HT1080 (cell line): ENCODE data around the gene EEFSEC. TPM values are rescaled to one million over a fixed set of nuclear protein-coding genes. Genes with fewer than 3 reads are reported as not detected.

ENCODE experiments used
- DNase-seq: peaks from one replicate; pipeline ENCODE4 v3.0.0-alpha.2; 2015; ENCODE audit warnings: low read depth
- polyA plus RNA-seq, 2 experiments: library from polyadenylated mRNA; depleted of rRNA; stranded (reverse); fragments of >200 nt; gene quantifications; 2 replicates each; pipeline ENCODE4 v1.2.3, GENCODE V29; 2015
- total RNA-seq: library from RNA; depleted of rRNA; stranded (reverse); fragments of >200 nt; shearing (Covaris generic); gene quantifications from 2 replicates; pipeline ENCODE4 v1.2.3, GENCODE V29; 2014; rRNA removed

Gene EEFSEC
- total RNA-seq = 8.6 and 12.3 TPM in 2 replicates
- polyA plus RNA-seq (2015; cell fraction: cytosol; rRNA removed) = 20.8 and 24.2 TPM in 2 replicates
- 21.5 and 24.9 TPM in 2 replicates for polyA plus RNA-seq (2015; cell fraction: nucleus; rRNA removed)

GRCh38 chr3:128153156-128154041 is at the start of gene EEFSEC:
Gene EEFSEC, plus strand, starts transcription at chr3:128153481. Its CDS starts 27 bp downstream, at chr3:128153508.
- DNase-seq = peak; percentile 70

GRCh38 chr3:128107834-128108233 is 45.4 kb upstream of the EEFSEC start:
- DNase-seq = no peak

GRCh38 chr3:128111147-128111546 is 42.1 kb upstream of the EEFSEC start:
- DNase-seq = no peak

- peak; percentile 93 for DNase-seq
Observed at GRCh38 chr3:128112357-128112968, 40.8 kb upstream of the EEFSEC start.

- no peak for DNase-seq
Observed at GRCh38 chr3:128113817-128114794, 39.2 kb upstream of the EEFSEC start.

GRCh38 chr3:128122013-128122412 is 31.3 kb upstream of the EEFSEC start:
- no peak for DNase-seq

- DNase-seq = no peak
Observed at GRCh38 chr3:128123156-128123537, 30.1 kb upstream of the EEFSEC start.

GRCh38 chr3:128123538-128124368 is 29.5 kb upstream of the EEFSEC start, which contains the start of gene RUVBL1:
Gene RUVBL1, minus strand, starts transcription at chr3:128123812. Its CDS starts 88 bp downstream, at chr3:128123724.
- peak; percentile 100 for DNase-seq

GRCh38 chr3:128127236-128127635 is 26.0 kb upstream of the EEFSEC start:
- no peak for DNase-seq

- no peak for DNase-seq
Observed at GRCh38 chr3:128128251-128128650, 25.0 kb upstream of the EEFSEC start.

GRCh38 chr3:128131897-128132646 is 21.2 kb upstream of the EEFSEC start:
- no peak for DNase-seq

GRCh38 chr3:128133273-128133883 is 19.9 kb upstream of the EEFSEC start:
- DNase-seq = peak; percentile 54

- DNase-seq = no peak
Observed at GRCh38 chr3:128143496-128143895, 9.8 kb upstream of the EEFSEC start.

GRCh38 chr3:128144512-128145187 is 8.6 kb upstream of the EEFSEC start:
- DNase-seq = no peak

- no peak for DNase-seq
Observed at GRCh38 chr3:128145279-128145678, 8.0 kb upstream of the EEFSEC start.

GRCh38 chr3:128146201-128146600 is 7.1 kb upstream of the EEFSEC start:
- no peak for DNase-seq

- DNase-seq = no peak
Observed at GRCh38 chr3:128149650-128150049, 3.6 kb upstream of the EEFSEC start.

GRCh38 chr3:128151758-128152274 is 1.5 kb upstream of the EEFSEC start:
- no peak for DNase-seq
